ENCODE results near the gene NUBPL.

Gene NUBPL

GRCh38 chr14:31827325-31827724 lies 266.1 kb downstream of the NUBPL start:
- no peak overlapping the region for H2BK5ac ChIP-seq (ENCODE audit: low read depth, low read length, poor library complexity)
- H3K9me3 ChIP-seq (ENCODE audit: insufficient read depth, low read depth, low read length) = no peaks in the 10 kb centered on the region
- no peak for DNase-seq
- no peak overlapping the region for H3K27ac ChIP-seq (ENCODE audit: low read depth, low read length)
- H2AFZ ChIP-seq (ENCODE audit: insufficient read depth, low read length, poor library complexity) = no peak overlapping the region
- H3K36me3 ChIP-seq (ENCODE audit: control insufficient read depth in 1 of 2, insufficient read depth in 2 of 2, low read length in 2 of 2) = no peaks in the 10 kb centered on the region
- no peaks in the 10 kb centered on the region for H3K27me3 ChIP-seq (ENCODE audit: insufficient read depth, low read length)
- no peak overlapping the region for H2BK12ac ChIP-seq (ENCODE audit: low read length)
- no peaks in the 10 kb centered on the region for H3K4me1 ChIP-seq (ENCODE audit: control insufficient read depth in 1 of 2, insufficient read depth in 2 of 2, low read length in 2 of 2)
- H3K79me1 ChIP-seq (ENCODE audit: low read length) = no peaks in the 10 kb centered on the region
- no peak overlapping the region for H3K4ac ChIP-seq (ENCODE audit: low read depth, low read length)
- no peak overlapping the region for H4K91ac ChIP-seq (ENCODE audit: low read depth, low read length)
- no peak overlapping the region for H4K8ac ChIP-seq (ENCODE audit: low read depth, low read length)
- H3K9ac ChIP-seq (ENCODE audit: low read length) = no peak overlapping the region
- H2BK120ac ChIP-seq (ENCODE audit: insufficient read depth, low read length, poor library complexity) = no peak overlapping the region
- no peak overlapping the region for H3K4me2 ChIP-seq (ENCODE audit: low read length)
- H3K23ac ChIP-seq (ENCODE audit: low read length) = no peak overlapping the region
- no peak overlapping the region for H3K18ac ChIP-seq (ENCODE audit: low read length)
- no peak overlapping the region for H2AK5ac ChIP-seq (ENCODE audit: low read length)
- H3K79me2 ChIP-seq (ENCODE audit: control insufficient read depth, insufficient read depth, low read length, poor library complexity) = no peaks in the 10 kb centered on the region
- H3K4me3 ChIP-seq (ENCODE audit: low read depth, low read length) = no peak overlapping the region
- H3K14ac ChIP-seq (ENCODE audit: low read length) = no peak overlapping the region
- no peak overlapping the region for H4K12ac ChIP-seq (ENCODE audit: low read depth, low read length)

DNA sequence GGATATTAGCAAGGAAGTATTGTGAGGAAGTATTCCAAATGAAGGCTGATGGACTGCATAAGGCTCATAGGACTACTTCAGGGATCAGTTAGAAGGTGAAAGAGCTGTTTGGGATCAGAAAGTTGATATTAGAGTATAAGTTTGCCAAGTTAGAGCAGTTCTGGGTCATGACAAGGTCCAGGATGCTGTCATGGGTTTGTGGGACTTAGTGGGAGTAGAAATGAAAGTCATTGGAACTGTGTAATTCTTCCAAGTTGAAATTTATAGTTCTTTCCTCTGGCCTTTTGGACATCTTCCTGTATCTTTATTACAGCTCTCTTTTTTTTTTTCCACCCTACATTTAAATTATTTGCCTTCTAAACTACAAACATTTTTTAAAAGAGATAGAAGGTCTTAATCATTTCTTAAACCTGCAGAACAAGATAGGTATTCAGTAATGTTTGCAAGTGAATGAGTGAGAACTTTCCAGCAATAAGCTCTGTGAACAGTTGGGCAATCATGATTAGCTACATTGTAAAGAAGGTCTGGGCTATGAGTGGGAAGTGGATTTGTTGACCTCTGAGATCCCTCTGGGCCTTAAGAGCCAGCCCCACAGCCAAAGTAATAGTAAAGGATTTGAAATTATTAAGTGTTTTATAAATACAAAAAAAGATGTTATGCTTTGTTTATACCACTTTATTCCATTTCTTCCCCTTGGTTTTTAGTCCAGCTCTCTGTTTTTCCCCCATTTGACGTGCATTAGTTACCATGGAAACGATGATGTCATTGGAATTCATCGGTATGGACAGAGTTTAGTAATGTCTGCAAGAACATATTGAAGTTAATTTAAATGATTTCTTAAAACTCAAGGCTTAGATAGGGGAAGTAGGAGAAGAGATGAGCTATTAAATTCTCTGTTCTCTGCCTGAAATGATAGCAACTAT lies 268.0 kb downstream of the NUBPL start:
- Histone ChIP-seq H3K27me3 (ENCODE audit: insufficient read depth, low read length) (no peaks in the 10 kb centered on the region), H2AFZ (ENCODE audit: insufficient read depth, low read length, poor library complexity) (no peak overlapping the region), H3K14ac (ENCODE audit: low read length) (no peak overlapping the region), H3K4ac (ENCODE audit: low read depth, low read length) (no peak overlapping the region), H3K27ac (ENCODE audit: low read depth, low read length) (no peak overlapping the region), H3K79me1 (ENCODE audit: low read length) (no peaks in the 10 kb centered on the region), H2BK5ac (ENCODE audit: low read depth, low read length, poor library complexity) (no peak overlapping the region), H4K91ac (ENCODE audit: low read depth, low read length) (no peak overlapping the region), H3K23ac (ENCODE audit: low read length) (no peak overlapping the region), H4K12ac (ENCODE audit: low read depth, low read length) (no peak overlapping the region), H3K9me3 (ENCODE audit: insufficient read depth, low read depth, low read length) (no peaks in the 10 kb centered on the region), H3K4me3 (ENCODE audit: low read depth, low read length) (no peak overlapping the region), H2BK120ac (ENCODE audit: insufficient read depth, low read length, poor library complexity) (no peak overlapping the region), H3K79me2 (ENCODE audit: control insufficient read depth, insufficient read depth, low read length, poor library complexity) (no peaks in the 10 kb centered on the region), H3K18ac (ENCODE audit: low read length) (no peak overlapping the region), H4K8ac (ENCODE audit: low read depth, low read length) (no peak overlapping the region), H3K36me3 (ENCODE audit: control insufficient read depth in 1 of 2, insufficient read depth in 2 of 2, low read length in 2 of 2) (no peaks in the 10 kb centered on the region), H3K4me1 (ENCODE audit: control insufficient read depth in 1 of 2, insufficient read depth in 2 of 2, low read length in 2 of 2) (no peaks in the 10 kb centered on the region), H3K9ac (ENCODE audit: low read length) (no peak overlapping the region), H2BK12ac (ENCODE audit: low read length) (no peak overlapping the region), H3K4me2 (ENCODE audit: low read length) (no peak overlapping the region), H2AK5ac (ENCODE audit: low read length) (no peak overlapping the region)
- DNase-seq = peak; percentile 23 to 82
- WGBS (ENCODE audit: extremely low coverage, insufficient coverage, insufficient read length) = no CpG with 5 or more reads among the region's 3 CpGs

DNA sequence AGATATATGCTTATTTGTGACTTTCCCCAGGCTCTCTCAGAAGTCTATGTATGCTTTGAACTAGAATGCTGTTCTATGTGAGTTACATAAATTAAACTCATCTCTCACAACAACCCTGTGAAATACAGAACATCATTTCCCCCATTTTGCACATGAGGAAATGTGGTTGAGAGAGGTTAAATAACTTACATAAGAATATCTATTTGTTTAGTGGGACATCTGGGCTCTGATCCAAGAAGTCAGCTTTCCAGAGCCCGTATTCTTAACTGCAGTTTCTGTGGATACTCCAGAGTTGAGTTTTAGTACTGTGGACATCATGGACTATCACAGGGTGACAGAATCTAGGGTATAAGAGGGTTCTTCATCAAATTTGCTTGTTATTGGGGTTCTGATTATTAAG lies 273.4 kb downstream of the NUBPL start:
- H3K14ac ChIP-seq (ENCODE audit: low read length) = no peak overlapping the region
- H4K12ac ChIP-seq (ENCODE audit: low read depth, low read length) = no peak overlapping the region
- H3K27ac ChIP-seq (ENCODE audit: low read depth, low read length) = no peak overlapping the region
- H3K23ac ChIP-seq (ENCODE audit: low read length) = no peak overlapping the region
- no peak overlapping the region for H3K4ac ChIP-seq (ENCODE audit: low read depth, low read length)
- H3K4me3 ChIP-seq (ENCODE audit: low read depth, low read length) = no peak overlapping the region
- H3K4me2 ChIP-seq (ENCODE audit: low read length) = no peak overlapping the region
- no peaks in the 10 kb centered on the region for H3K36me3 ChIP-seq (ENCODE audit: control insufficient read depth in 1 of 2, insufficient read depth in 2 of 2, low read length in 2 of 2)
- no peak overlapping the region for H2BK12ac ChIP-seq (ENCODE audit: low read length)
- no peaks in the 10 kb centered on the region for H3K4me1 ChIP-seq (ENCODE audit: control insufficient read depth in 1 of 2, insufficient read depth in 2 of 2, low read length in 2 of 2)
- H3K9ac ChIP-seq (ENCODE audit: low read length) = no peak overlapping the region
- H3K79me1 ChIP-seq (ENCODE audit: low read length) = no peaks in the 10 kb centered on the region
- DNase-seq = no peak
- no peak overlapping the region for H4K8ac ChIP-seq (ENCODE audit: low read depth, low read length)
- no peaks in the 10 kb centered on the region for H3K9me3 ChIP-seq (ENCODE audit: insufficient read depth, low read depth, low read length)
- no peak overlapping the region for H2AK5ac ChIP-seq (ENCODE audit: low read length)
- no peak overlapping the region for H3K18ac ChIP-seq (ENCODE audit: low read length)
- no peak overlapping the region for H2BK5ac ChIP-seq (ENCODE audit: low read depth, low read length, poor library complexity)
- no peaks in the 10 kb centered on the region for H3K79me2 ChIP-seq (ENCODE audit: control insufficient read depth, insufficient read depth, low read length, poor library complexity)
- H4K91ac ChIP-seq (ENCODE audit: low read depth, low read length) = no peak overlapping the region
- H3K27me3 ChIP-seq (ENCODE audit: insufficient read depth, low read length) = no peaks in the 10 kb centered on the region
- H2AFZ ChIP-seq (ENCODE audit: insufficient read depth, low read length, poor library complexity) = no peak overlapping the region
- WGBS (ENCODE audit: extremely low coverage, insufficient coverage, insufficient read length) = no CpG with 5 or more reads among the region's 1 CpG
- no peak overlapping the region for H2BK120ac ChIP-seq (ENCODE audit: insufficient read depth, low read length, poor library complexity)

- DNase-seq = no peak
- Histone ChIP-seq H2AK5ac (ENCODE audit: low read length) (no peak overlapping the region), H3K79me2 (ENCODE audit: control insufficient read depth, insufficient read depth, low read length, poor library complexity) (no peaks in the 10 kb centered on the region), H3K4me1 (ENCODE audit: control insufficient read depth in 1 of 2, insufficient read depth in 2 of 2, low read length in 2 of 2) (no peaks in the 10 kb centered on the region), H3K4me3 (ENCODE audit: low read depth, low read length) (no peak overlapping the region), H3K14ac (ENCODE audit: low read length) (no peak overlapping the region), H2BK12ac (ENCODE audit: low read length) (no peak overlapping the region), H3K4me2 (ENCODE audit: low read length) (no peak overlapping the region), H4K91ac (ENCODE audit: low read depth, low read length) (no peak overlapping the region), H3K36me3 (ENCODE audit: control insufficient read depth in 1 of 2, insufficient read depth in 2 of 2, low read length in 2 of 2) (no peaks in the 10 kb centered on the region), H3K9ac (ENCODE audit: low read length) (no peak overlapping the region), H3K79me1 (ENCODE audit: low read length) (no peaks in the 10 kb centered on the region), H3K18ac (ENCODE audit: low read length) (no peak overlapping the region), H3K4ac (ENCODE audit: low read depth, low read length) (no peak overlapping the region), H2BK5ac (ENCODE audit: low read depth, low read length, poor library complexity) (no peak overlapping the region), H3K23ac (ENCODE audit: low read length) (no peak overlapping the region), H2BK120ac (ENCODE audit: insufficient read depth, low read length, poor library complexity) (no peak overlapping the region), H3K27ac (ENCODE audit: low read depth, low read length) (no peak overlapping the region), H4K8ac (ENCODE audit: low read depth, low read length) (no peak overlapping the region), H4K12ac (ENCODE audit: low read depth, low read length) (no peak overlapping the region), H2AFZ (ENCODE audit: insufficient read depth, low read length, poor library complexity) (no peak overlapping the region), H3K27me3 (ENCODE audit: insufficient read depth, low read length) (no peaks in the 10 kb centered on the region), H3K9me3 (ENCODE audit: insufficient read depth, low read depth, low read length) (no peaks in the 10 kb centered on the region)
- no CpG with 5 or more reads among the region's 2 CpGs for WGBS (ENCODE audit: extremely low coverage, insufficient coverage, insufficient read length)
Measured at GRCh38 chr14:31835049-31835448, 273.8 kb downstream of the NUBPL start.
